BLaER1 (cell line): ENCODE measurements around the gene TRMT2B.
"Not testable (repeated sequence)": the region's sequence is repeated elsewhere in the genome, so short reads cannot be mapped to it uniquely, and the experiment has no call there.

Experiments used
- H3K27ac ChIP-seq: shearing (Covaris generic); formaldehyde crosslinking; 2 replicates; pipeline ENCODE4 v1.8.1; 2022
- H3K27me3 ChIP-seq: shearing (Covaris generic); formaldehyde crosslinking; 2 replicates; pipeline ENCODE4 v1.8.1; 2022
- H3K36me3 ChIP-seq: shearing (Covaris generic); formaldehyde crosslinking; 2 replicates; pipeline ENCODE4 v1.8.1; 2022
- H3K4me1 ChIP-seq: shearing (Covaris generic); formaldehyde crosslinking; 2 replicates; pipeline ENCODE4 v1.8.1; 2022
- H3K4me2 ChIP-seq: shearing (Covaris generic); formaldehyde crosslinking; 2 replicates; pipeline ENCODE4 v1.8.1; 2022
- H3K4me3 ChIP-seq: shearing (Covaris generic); formaldehyde crosslinking; 2 replicates; pipeline ENCODE4 v1.8.1; 2022
- H3K9ac ChIP-seq: shearing (Covaris generic); formaldehyde crosslinking; 2 replicates; pipeline ENCODE4 v1.8.1; 2022
- H3K9me3 ChIP-seq: shearing (Covaris generic); formaldehyde crosslinking; 2 replicates; pipeline ENCODE4 v1.8.1; 2022
- H4K20me1 ChIP-seq: shearing (Covaris generic); formaldehyde crosslinking; 2 replicates; pipeline ENCODE4 v1.8.1; 2022
- Cebpa-rat ChIP-seq: shearing (Covaris generic); IDR thresholded peaks from 2 replicates; pipeline ENCODE4 v1.8.1; 2022

TRMT2B gene

GRCh38 chrX:101009090-101009489 is 42.8 kb downstream of the TRMT2B start:
- H3K4me1 ChIP-seq = no peaks in the 10 kb centered on the region
- no peak overlapping the region for H3K9ac ChIP-seq
- peaks cover 55% of the 10 kb centered on the region for H3K36me3 ChIP-seq
- H3K4me3 ChIP-seq = no peak overlapping the region
- no peaks in the 10 kb centered on the region for H4K20me1 ChIP-seq
- no peaks in the 10 kb centered on the region for H3K27me3 ChIP-seq
- H3K9me3 ChIP-seq = no peaks in the 10 kb centered on the region
- TF ChIP-seq Cebpa-rat = no peak
- H3K27ac ChIP-seq = no peak overlapping the region
- no peak overlapping the region for H3K4me2 ChIP-seq

GRCh38 chrX:100999451-100999850 is 52.5 kb downstream of the TRMT2B start:
- no peaks in the 10 kb centered on the region for H4K20me1 ChIP-seq
- no peaks in the 10 kb centered on the region for H3K9me3 ChIP-seq
- TF ChIP-seq Cebpa-rat = no peak
- H3K4me2 ChIP-seq = no peak overlapping the region
- H3K4me3 ChIP-seq = no peak overlapping the region
- no peak overlapping the region for H3K27ac ChIP-seq
- H3K27me3 ChIP-seq = no peaks in the 10 kb centered on the region
- no peak overlapping the region for H3K9ac ChIP-seq
- no peaks in the 10 kb centered on the region for H3K4me1 ChIP-seq
- peaks cover 25% of the 10 kb centered on the region for H3K36me3 ChIP-seq

- peaks cover under 1% of the 10 kb centered on the region for H3K36me3 ChIP-seq
- no peak overlapping the region for H3K4me3 ChIP-seq
- no peak overlapping the region for H3K9ac ChIP-seq
- no peaks in the 10 kb centered on the region for H4K20me1 ChIP-seq
- H3K9me3 ChIP-seq = no peaks in the 10 kb centered on the region
- no peak for TF ChIP-seq Cebpa-rat
- 0 out of 2 replicates have a peak, but pooled peaks cover under 1% of the 10 kb centered on the region for H3K4me1 ChIP-seq
- no peaks in the 10 kb centered on the region for H3K27me3 ChIP-seq
- no peak overlapping the region for H3K27ac ChIP-seq
- H3K4me2 ChIP-seq = no peak overlapping the region
These were observed 56.4 kb downstream of the TRMT2B start for GRCh38 chrX:100995469-100995868.

GRCh38 chrX:100994352-100995281 is 57.3 kb downstream of the TRMT2B start:
- no peak overlapping the region for H3K4me3 ChIP-seq
- H3K9me3 ChIP-seq = no peaks in the 10 kb centered on the region
- H3K27me3 ChIP-seq = no peaks in the 10 kb centered on the region
- H3K9ac ChIP-seq = no peak overlapping the region
- H3K4me1 ChIP-seq = peaks cover 9% of the 10 kb centered on the region
- no peak for TF ChIP-seq Cebpa-rat
- H3K27ac ChIP-seq = no peak overlapping the region
- no peaks in the 10 kb centered on the region for H4K20me1 ChIP-seq
- no peaks in the 10 kb centered on the region; the same call in 1 of the 2 replicates for H3K36me3 ChIP-seq
- H3K4me2 ChIP-seq = no peak overlapping the region

- 0 out of 2 replicates have a peak overlapping the region, but pooled peaks have one; percentile 10 for H3K27ac ChIP-seq
- H3K27me3 ChIP-seq = no peaks in the 10 kb centered on the region
- no peaks in the 10 kb centered on the region for H3K9me3 ChIP-seq
- H3K4me2 ChIP-seq = peak overlapping the region; percentile 50
- peaks cover 10% of the 10 kb centered on the region for H3K4me1 ChIP-seq
- no peak for TF ChIP-seq Cebpa-rat
- no peak overlapping the region for H3K4me3 ChIP-seq
- no peak overlapping the region for H3K9ac ChIP-seq
- H3K36me3 ChIP-seq = peaks cover 6% of the 10 kb centered on the region
- H4K20me1 ChIP-seq = no peaks in the 10 kb centered on the region
These were observed 61.8 kb downstream of the TRMT2B start for GRCh38 chrX:100990139-100990538.

- no peaks in the 10 kb centered on the region for H4K20me1 ChIP-seq
- no peak overlapping the region for H3K27ac ChIP-seq
- H3K36me3 ChIP-seq = peaks cover 9% of the 10 kb centered on the region
- peaks cover 3% of the 10 kb centered on the region for H3K4me1 ChIP-seq
- H3K4me3 ChIP-seq = no peak overlapping the region
- H3K9me3 ChIP-seq = no peaks in the 10 kb centered on the region
- no peak for TF ChIP-seq Cebpa-rat
- no peak overlapping the region for H3K4me2 ChIP-seq
- H3K27me3 ChIP-seq = no peaks in the 10 kb centered on the region
- no peak overlapping the region for H3K9ac ChIP-seq
These were observed 67.1 kb downstream of the TRMT2B start for GRCh38 chrX:100984818-100985217.

- not testable (repeated sequence) for H4K20me1 ChIP-seq, H3K36me3 ChIP-seq, H3K4me2 ChIP-seq, H3K27ac ChIP-seq, H3K4me1 ChIP-seq, H3K9ac ChIP-seq, H3K27me3 ChIP-seq, H3K4me3 ChIP-seq, H3K9me3 ChIP-seq
These were observed 70.4 kb downstream of the TRMT2B start for GRCh38 chrX:100981498-100981845.

- Histone ChIP-seq H3K4me3 (no peak overlapping the region), H3K4me2 (no peak overlapping the region), H3K27me3 (no peaks in the 10 kb centered on the region), H3K9me3 (no peaks in the 10 kb centered on the region), H3K9ac (no peak overlapping the region), H4K20me1 (no peaks in the 10 kb centered on the region), H3K4me1 (no peaks in the 10 kb centered on the region), H3K36me3 (peaks cover 4% of the 10 kb centered on the region; the same call in 1 of the 2 replicates), H3K27ac (no peak overlapping the region)
- no peak for TF ChIP-seq Cebpa-rat
These were observed 71.1 kb downstream of the TRMT2B start for GRCh38 chrX:100980608-100981497.

- H3K9me3 ChIP-seq = no peaks in the 10 kb centered on the region
- TF ChIP-seq Cebpa-rat = no peak
- H3K27me3 ChIP-seq = no peaks in the 10 kb centered on the region
- peaks cover 4% of the 10 kb centered on the region; the same call in 1 of the 2 replicates for H3K36me3 ChIP-seq
- H4K20me1 ChIP-seq = no peaks in the 10 kb centered on the region
- no peak overlapping the region for H3K4me3 ChIP-seq
- H3K4me1 ChIP-seq = no peaks in the 10 kb centered on the region
- no peak overlapping the region for H3K27ac ChIP-seq
- H3K9ac ChIP-seq = no peak overlapping the region
- H3K4me2 ChIP-seq = no peak overlapping the region
These were observed 71.9 kb downstream of the TRMT2B start for GRCh38 chrX:100979881-100980607.
